DOHH2 (cell line): ENCODE measurements around the gene EPHA2.

ENCODE experiments used
- H3F3A ChIP-seq: fragments of 200-600 bp; sonication (generic), shearing (Covaris generic); 2 replicates; pipeline ENCODE4 v1.6.0; 2016; ENCODE audit warnings: antibody characterized with exemption, mild to moderate bottlenecking; ENCODE audit not compliant: control insufficient read depth, insufficient read depth
- H3K27ac ChIP-seq: fragments of 200-600 bp; sonication (generic); 2 replicates; pipeline ENCODE4 v1.5.1; 2014; ENCODE audit warnings: low read depth, mild to moderate bottlenecking, low read length, moderate library complexity
- H3K27me3 ChIP-seq: fragments of 200-600 bp; sonication (generic); 2 replicates; pipeline ENCODE4 v1.6.1; 2014; ENCODE audit warnings: mild to moderate bottlenecking, low read length, mixed read lengths; ENCODE audit not compliant: control insufficient read depth
- H3K36me3 ChIP-seq: fragments of 200-600 bp; sonication (generic); 2 replicates; pipeline ENCODE4 v1.6.1; 2014; ENCODE audit warnings: mild to moderate bottlenecking, low read length, moderate library complexity, mixed read lengths; ENCODE audit not compliant: control insufficient read depth
- H3K4me1 ChIP-seq: fragments of 200-600 bp; sonication (generic); 2 replicates; pipeline ENCODE4 v1.6.1; 2014; ENCODE audit warnings: mild to moderate bottlenecking, low read length, mixed read lengths; ENCODE audit not compliant: control insufficient read depth
- H3K4me2 ChIP-seq: fragments of 200-600 bp; sonication (generic); 2 replicates; pipeline ENCODE4 v1.6.0; 2014; ENCODE audit warnings: mild to moderate bottlenecking, low read length, moderate library complexity
- H3K4me3 ChIP-seq: fragments of 200-600 bp; sonication (generic); 2 replicates; pipeline ENCODE4 v1.5.1; 2014; ENCODE audit warnings: mild to moderate bottlenecking, low read length, mixed read lengths
- H3K79me2 ChIP-seq: fragments of 200-600 bp; sonication (generic); 2 replicates; pipeline ENCODE4 v1.6.1; 2014; ENCODE audit warnings: mild to moderate bottlenecking, low read length, mixed read lengths; ENCODE audit not compliant: control insufficient read depth
- H3K9me2 ChIP-seq: fragments of 200-600 bp; sonication (generic); replicated peaks from 2 replicates; pipeline ENCODE4 v1.6.1; 2014; ENCODE audit warnings: mild to moderate bottlenecking, low read length, mixed read lengths; ENCODE audit not compliant: control insufficient read depth
- H3K9me3 ChIP-seq: fragments of 200-600 bp; sonication (generic); 2 replicates; pipeline ENCODE4 v1.6.1; 2014; ENCODE audit warnings: antibody characterized with exemption, low read length, mixed read lengths; ENCODE audit not compliant: control insufficient read depth, insufficient read depth
- H4K20me1 ChIP-seq: fragments of 200-600 bp; sonication (generic); 2 replicates; pipeline ENCODE4 v1.6.0; 2014; ENCODE audit warnings: low read depth, mild to moderate bottlenecking, antibody characterized with exemption, low read length, moderate library complexity; ENCODE audit not compliant: control insufficient read depth, insufficient read depth
- CTCF ChIP-seq: fragments of 200-600 bp; sonication (generic); IDR thresholded peaks from one replicate; pipeline ENCODE4 v1.5.1; 2014; ENCODE audit warnings: antibody characterized with exemption, mild to moderate bottlenecking, low read depth, low read length; ENCODE audit not compliant: poor library complexity, severe bottlenecking
- EZH2phosphoT487 ChIP-seq: fragments of 200-600 bp; sonication (generic); IDR thresholded peaks from 2 replicates; pipeline ENCODE4 v1.6.1; 2017; ENCODE audit warnings: borderline replicate concordance, mild to moderate bottlenecking, antibody characterized with exemption, low read length, moderate library complexity, mixed read lengths

EPHA2 gene

GRCh38 chr1:16161717-16162116 lies 5.8 kb upstream of the EPHA2 start:
- no peaks in the 10 kb centered on the region for H3K79me2 ChIP-seq
- no peaks in the 10 kb centered on the region for H3K9me3 ChIP-seq
- 0 out of 2 replicates have a peak, but pooled peaks cover 3% of the 10 kb centered on the region for H3F3A ChIP-seq
- H3K4me3 ChIP-seq: no peak overlapping the region
- H4K20me1 ChIP-seq: no peaks in the 10 kb centered on the region
- H3K4me1 ChIP-seq: peaks cover 4% of the 10 kb centered on the region; the same call in 1 of the 2 replicates
- no peaks in the 10 kb centered on the region for H3K36me3 ChIP-seq
- TF ChIP-seq EZH2phosphoT487 (no peak), CTCF (no peak)
- H3K27me3 ChIP-seq: peaks cover 11% of the 10 kb centered on the region
- no peaks in the 10 kb centered on the region for H3K9me2 ChIP-seq
- H3K27ac ChIP-seq: no peak overlapping the region
- no peak overlapping the region for H3K4me2 ChIP-seq

DNA sequence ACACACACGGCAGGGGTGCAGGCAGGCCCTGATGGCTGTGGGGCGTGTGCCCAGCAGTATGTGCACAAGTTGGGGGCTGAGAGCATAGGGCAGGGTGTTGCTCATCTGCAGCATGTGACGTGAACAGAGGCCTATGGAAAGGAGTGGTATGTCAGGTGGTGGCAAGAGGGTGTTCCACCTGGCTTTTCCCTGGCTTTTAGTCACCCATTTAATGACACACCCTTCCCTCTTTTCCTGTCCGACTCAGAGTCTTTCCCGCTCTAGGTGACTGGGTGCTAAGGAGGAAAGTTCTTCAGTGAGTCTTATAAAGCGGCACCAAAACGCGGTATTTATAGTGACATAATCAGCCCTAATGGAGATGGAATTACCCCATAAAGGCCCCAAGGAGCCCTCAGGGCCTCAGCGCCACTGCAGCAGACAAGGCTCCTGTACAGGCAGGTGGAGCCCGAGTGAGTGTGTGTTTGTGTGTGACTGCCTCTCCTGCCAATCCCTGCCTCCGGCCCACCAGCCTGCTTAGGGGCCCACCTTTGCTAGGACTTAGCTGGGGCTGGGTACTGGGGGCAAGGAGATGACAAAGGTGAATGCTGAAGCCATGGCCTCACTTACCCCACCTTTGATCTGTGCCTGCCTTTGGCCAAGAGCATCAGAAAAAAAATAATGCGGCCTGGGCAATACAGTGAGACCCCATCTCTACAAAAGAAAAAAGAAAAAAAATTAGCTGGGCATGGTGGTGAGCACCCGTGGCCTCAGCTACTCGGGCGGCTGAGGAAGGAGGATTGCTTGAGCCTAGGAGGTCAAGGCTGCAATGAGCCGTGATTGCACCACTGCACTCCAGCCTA lies 3.3 kb upstream of the EPHA2 start:
- Histone ChIP-seq H3K9me2 (no peaks in the 10 kb centered on the region), H3K9me3 (no peaks in the 10 kb centered on the region), H3K4me3 (no peak overlapping the region), H3K4me1 (peaks cover 9% of the 10 kb centered on the region), H3K27ac (no peak overlapping the region), H4K20me1 (no peaks in the 10 kb centered on the region), H3K27me3 (peaks cover 31% of the 10 kb centered on the region), H3K36me3 (no peaks in the 10 kb centered on the region), H3K4me2 (no peak overlapping the region), H3F3A (0 out of 2 replicates have a peak, but pooled peaks cover 3% of the 10 kb centered on the region), H3K79me2 (no peaks in the 10 kb centered on the region)
- TF ChIP-seq CTCF (no peak), EZH2phosphoT487 (no peak)

DNA sequence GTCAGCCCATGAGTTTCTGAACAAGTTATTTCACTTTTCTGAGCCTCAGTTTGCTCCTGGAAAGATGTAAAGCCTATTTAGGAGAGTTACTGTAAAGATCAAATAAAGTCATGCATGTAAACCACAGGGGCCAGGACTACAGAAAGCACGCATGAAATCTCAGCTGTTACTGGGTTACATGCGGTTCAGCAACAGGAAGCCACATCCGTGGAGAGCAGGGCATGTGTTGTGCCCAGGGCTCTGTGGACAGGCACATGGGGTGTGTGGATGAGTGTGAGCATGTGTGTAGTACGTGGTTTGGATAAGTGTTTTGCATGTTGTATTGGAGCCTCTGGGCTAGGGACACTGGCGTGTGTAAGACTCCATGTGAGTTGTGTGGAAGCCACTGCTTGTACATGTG lies 2.2 kb upstream of the EPHA2 start:
- Histone ChIP-seq H3K4me1 (peaks cover 9% of the 10 kb centered on the region), H3K36me3 (no peaks in the 10 kb centered on the region), H3F3A (0 out of 2 replicates have a peak, but pooled peaks cover 3% of the 10 kb centered on the region), H3K4me2 (no peak overlapping the region), H3K79me2 (no peaks in the 10 kb centered on the region), H3K27me3 (peaks cover 42% of the 10 kb centered on the region), H3K9me2 (no peaks in the 10 kb centered on the region), H3K4me3 (no peak overlapping the region), H3K9me3 (no peaks in the 10 kb centered on the region), H3K27ac (no peak overlapping the region), H4K20me1 (no peaks in the 10 kb centered on the region)
- TF ChIP-seq EZH2phosphoT487 (no peak), CTCF (no peak)
